ENCODE data around the gene ACOT7.

DNA sequence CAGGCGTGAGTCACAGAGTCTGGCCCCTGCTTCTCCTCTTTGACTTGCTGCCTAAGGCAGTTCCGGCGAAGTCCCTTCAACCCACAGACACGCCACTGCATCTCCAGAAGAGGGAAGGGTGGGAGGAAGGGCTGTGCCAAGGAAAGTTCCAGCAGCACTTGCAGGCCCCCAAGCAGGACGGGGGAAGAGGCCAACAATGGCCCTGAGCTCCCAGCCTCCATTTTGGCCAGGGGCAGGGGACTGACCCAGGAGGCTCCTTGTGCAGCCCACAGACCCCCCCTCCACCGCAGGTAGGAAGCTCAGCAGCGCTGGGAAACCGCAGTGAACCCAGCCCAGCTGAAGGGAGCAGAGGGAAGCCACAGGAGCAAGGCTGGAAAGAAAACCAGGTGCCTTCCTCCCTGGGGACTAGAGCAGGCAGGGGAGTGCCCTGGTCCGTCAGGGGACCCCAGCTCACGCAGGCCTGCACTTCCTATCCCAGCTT is 35.4 kb downstream of the ACOT7 start:
- TF ChIP-seq, protein P1, sequence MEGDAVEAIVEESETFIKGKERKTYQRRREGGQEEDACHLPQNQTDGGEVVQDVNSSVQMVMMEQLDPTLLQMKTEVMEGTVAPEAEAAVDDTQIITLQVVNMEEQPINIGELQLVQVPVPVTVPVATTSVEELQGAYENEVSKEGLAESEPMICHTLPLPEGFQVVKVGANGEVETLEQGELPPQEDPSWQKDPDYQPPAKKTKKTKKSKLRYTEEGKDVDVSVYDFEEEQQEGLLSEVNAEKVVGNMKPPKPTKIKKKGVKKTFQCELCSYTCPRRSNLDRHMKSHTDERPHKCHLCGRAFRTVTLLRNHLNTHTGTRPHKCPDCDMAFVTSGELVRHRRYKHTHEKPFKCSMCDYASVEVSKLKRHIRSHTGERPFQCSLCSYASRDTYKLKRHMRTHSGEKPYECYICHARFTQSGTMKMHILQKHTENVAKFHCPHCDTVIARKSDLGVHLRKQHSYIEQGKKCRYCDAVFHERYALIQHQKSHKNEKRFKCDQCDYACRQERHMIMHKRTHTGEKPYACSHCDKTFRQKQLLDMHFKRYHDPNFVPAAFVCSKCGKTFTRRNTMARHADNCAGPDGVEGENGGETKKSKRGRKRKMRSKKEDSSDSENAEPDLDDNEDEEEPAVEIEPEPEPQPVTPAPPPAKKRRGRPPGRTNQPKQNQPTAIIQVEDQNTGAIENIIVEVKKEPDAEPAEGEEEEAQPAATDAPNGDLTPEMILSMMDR (conservative IDR thresholded peaks at IDR 0.05; ENCODE audit: low read depth, low read length), result no peak
- TF ChIP-seq EZH2 (IDR thresholded peaks at IDR 0.05; ENCODE audit: low read length, unreplicated experiment), result no peak

Data from PC-3 (cell line).